Muscle layer of duodenum (tissue), 2 donors: ENCODE measurements around the gene CTSL.

ENCODE experiments used
- H3K27ac ChIP-seq: one replicate; pipeline ENCODE4 v1.7.0; 2013; ENCODE audit warnings: mild to moderate bottlenecking, low read length
- H3K27me3 ChIP-seq: one replicate; pipeline ENCODE4 v1.7.0; 2013; ENCODE audit warnings: low read depth, mild to moderate bottlenecking, control low read depth, low read length
- H3K36me3 ChIP-seq, 2 donors: one replicate each; pipeline ENCODE4 v1.7.0; 2013; ENCODE audit warnings: low read length in 2 of 2, control low read depth in 1 of 2, mild to moderate bottlenecking in 1 of 2; ENCODE audit not compliant: insufficient read depth in 2 of 2, control insufficient read depth in 1 of 2
- H3K4me1 ChIP-seq, 2 donors: one replicate each; pipeline ENCODE4 v1.7.0; 2013; ENCODE audit warnings: low read length in 2 of 2, mild to moderate bottlenecking in 2 of 2, control low read depth in 1 of 2, moderate library complexity in 1 of 2; ENCODE audit not compliant: insufficient read depth in 2 of 2, control insufficient read depth in 1 of 2
- H3K4me3 ChIP-seq, 2 donors: one replicate each; pipeline ENCODE4 v1.7.0; 2013; ENCODE audit warnings: low read length in 2 of 2, low read depth in 1 of 2, mild to moderate bottlenecking in 1 of 2
- H3K9me3 ChIP-seq, 2 donors: one replicate each; pipeline ENCODE4 v1.7.0; 2013; ENCODE audit warnings: low read length in 2 of 2, control low read depth in 1 of 2, mild to moderate bottlenecking in 1 of 2; ENCODE audit not compliant: control insufficient read depth in 1 of 2
- donor health status: healthy.

The CTSL gene

GRCh38 chr9:87766697-87767096 lies 40.8 kb downstream of the CTSL start:
- Histone ChIP-seq H3K4me3 (no peak overlapping the region), H3K4me1 (no peaks in the 10 kb centered on the region), H3K36me3 (no peaks in the 10 kb centered on the region), H3K27ac (no peak overlapping the region), H3K9me3 (no peaks in the 10 kb centered on the region), H3K27me3 (peaks cover 11% of the 10 kb centered on the region)

GRCh38 chr9:87770616-87771315 lies 44.8 kb downstream of the CTSL start:
- peaks cover 13% of the 10 kb centered on the region for H3K27me3 ChIP-seq
- H3K4me3 ChIP-seq = peak overlapping the region in 1 of 2 donors; percentile 27
- no peaks in the 10 kb centered on the region for H3K4me1 ChIP-seq
- H3K27ac ChIP-seq = no peak overlapping the region
- H3K9me3 ChIP-seq = no peaks in the 10 kb centered on the region
- H3K36me3 ChIP-seq = no peaks in the 10 kb centered on the region

- no peaks in the 10 kb centered on the region for H3K4me1 ChIP-seq
- H3K27ac ChIP-seq = no peak overlapping the region
- H3K4me3 ChIP-seq = peak overlapping the region in 1 of 2 donors; percentile 27
- no peaks in the 10 kb centered on the region for H3K36me3 ChIP-seq
- H3K9me3 ChIP-seq = no peaks in the 10 kb centered on the region
- H3K27me3 ChIP-seq = peaks cover 13% of the 10 kb centered on the region
Observed at GRCh38 chr9:87771316-87772006, 45.5 kb downstream of the CTSL start.

GRCh38 chr9:87776481-87777379 lies 50.8 kb downstream of the CTSL start:
- Histone ChIP-seq H3K27ac (no peak overlapping the region), H3K9me3 (no peaks in the 10 kb centered on the region), H3K4me1 (no peaks in the 10 kb centered on the region), H3K4me3 (no peak overlapping the region), H3K27me3 (peaks cover 1% of the 10 kb centered on the region), H3K36me3 (no peaks in the 10 kb centered on the region)

- H3K36me3 ChIP-seq = no peaks in the 10 kb centered on the region
Observed at GRCh38 chr9:87778996-87779395, 53.1 kb downstream of the CTSL start.

More at GRCh38 chr9:87778996-87779395, 53.1 kb downstream of the CTSL start:
- Histone ChIP-seq H3K4me3 (no peak overlapping the region), H3K27me3 (no peaks in the 10 kb centered on the region), H3K9me3 (no peaks in the 10 kb centered on the region), H3K27ac (no peak overlapping the region), H3K4me1 (no peaks in the 10 kb centered on the region)
